Prostate gland (tissue), 2 donors: ENCODE measurements around the gene RPTOR.

Experiments used
- POLR2A ChIP-seq: fragments of 450-650 bp; IDR thresholded peaks from one replicate; pipeline ENCODE4 v1.6.1; 2016; ENCODE audit warnings: antibody characterized with exemption, mild to moderate bottlenecking
- POLR2AphosphoS5 ChIP-seq: sonication (generic); formaldehyde crosslinking; IDR thresholded peaks from one replicate; pipeline ENCODE4 v1.6.1; 2017; ENCODE audit warnings: antibody characterized with exemption
- TF ChIP-seq, protein P1 (sequence below), 4 experiments: fragments of 200-600 bp in 2 of 4; fragments of 450-650 bp in 2 of 4; sonication (generic) in 2 of 4; IDR thresholded peaks; 1 replicate in 3 of 4; 2 replicates in 1 of 4; pipeline ENCODE4 v1.5.1; 2016 to 2019; ENCODE audit warnings: antibody characterized with exemption in 4 of 4, mild to moderate bottlenecking in 2 of 4, moderate library complexity in 2 of 4

DNA sequence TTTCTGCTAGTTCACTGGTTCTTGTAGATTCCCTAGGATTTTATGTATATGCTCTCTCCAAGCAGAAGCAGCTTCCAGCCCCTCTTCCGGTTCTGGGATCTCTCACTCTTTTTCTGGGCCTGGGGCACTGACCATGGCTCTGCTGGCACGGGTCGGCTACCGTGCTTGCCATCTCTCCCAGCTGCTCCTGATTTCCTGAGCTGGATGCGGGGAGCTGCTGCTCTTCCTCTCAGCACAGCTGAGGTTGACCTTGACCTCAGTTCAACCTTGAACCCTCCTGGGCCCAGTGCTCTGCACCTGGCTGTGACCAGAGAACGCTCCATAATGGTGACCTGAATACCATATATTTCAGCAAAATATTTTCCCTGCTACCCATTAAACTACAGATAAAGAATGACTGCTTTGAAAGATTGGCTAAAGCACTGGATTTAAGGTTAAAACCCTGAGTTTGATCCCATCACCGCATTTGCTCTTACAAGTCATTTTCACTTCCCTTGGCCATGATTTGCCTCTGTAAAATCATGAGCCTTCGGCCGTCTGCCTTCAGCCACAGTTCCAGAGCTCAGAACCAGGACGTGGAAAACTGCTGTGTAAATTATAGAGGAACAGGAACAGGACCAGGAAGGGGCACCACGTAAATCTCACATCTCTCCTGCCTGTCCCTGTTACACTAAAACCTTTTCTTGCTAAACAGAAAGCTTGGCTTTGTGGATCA, 316.2 kb downstream of the RPTOR start:
- TF ChIP-seq, protein P1, sequence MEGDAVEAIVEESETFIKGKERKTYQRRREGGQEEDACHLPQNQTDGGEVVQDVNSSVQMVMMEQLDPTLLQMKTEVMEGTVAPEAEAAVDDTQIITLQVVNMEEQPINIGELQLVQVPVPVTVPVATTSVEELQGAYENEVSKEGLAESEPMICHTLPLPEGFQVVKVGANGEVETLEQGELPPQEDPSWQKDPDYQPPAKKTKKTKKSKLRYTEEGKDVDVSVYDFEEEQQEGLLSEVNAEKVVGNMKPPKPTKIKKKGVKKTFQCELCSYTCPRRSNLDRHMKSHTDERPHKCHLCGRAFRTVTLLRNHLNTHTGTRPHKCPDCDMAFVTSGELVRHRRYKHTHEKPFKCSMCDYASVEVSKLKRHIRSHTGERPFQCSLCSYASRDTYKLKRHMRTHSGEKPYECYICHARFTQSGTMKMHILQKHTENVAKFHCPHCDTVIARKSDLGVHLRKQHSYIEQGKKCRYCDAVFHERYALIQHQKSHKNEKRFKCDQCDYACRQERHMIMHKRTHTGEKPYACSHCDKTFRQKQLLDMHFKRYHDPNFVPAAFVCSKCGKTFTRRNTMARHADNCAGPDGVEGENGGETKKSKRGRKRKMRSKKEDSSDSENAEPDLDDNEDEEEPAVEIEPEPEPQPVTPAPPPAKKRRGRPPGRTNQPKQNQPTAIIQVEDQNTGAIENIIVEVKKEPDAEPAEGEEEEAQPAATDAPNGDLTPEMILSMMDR (IDR thresholded peaks at IDR 0.05), result no peak
- TF ChIP-seq POLR2A, result no peak
- no peak for TF ChIP-seq POLR2AphosphoS5
